ENCODE measurements around the gene NRDC. TPM values are rescaled to one million over a fixed set of nuclear protein-coding genes. Genes with fewer than 3 reads are reported as not detected.

Gene NRDC
- total and polyA plus RNA-seq, 2 of the 8 experiments (the other 6 are each of a cell fraction or from before 2014, with no cell fraction given) = 70.2 to 182 TPM

DNA sequence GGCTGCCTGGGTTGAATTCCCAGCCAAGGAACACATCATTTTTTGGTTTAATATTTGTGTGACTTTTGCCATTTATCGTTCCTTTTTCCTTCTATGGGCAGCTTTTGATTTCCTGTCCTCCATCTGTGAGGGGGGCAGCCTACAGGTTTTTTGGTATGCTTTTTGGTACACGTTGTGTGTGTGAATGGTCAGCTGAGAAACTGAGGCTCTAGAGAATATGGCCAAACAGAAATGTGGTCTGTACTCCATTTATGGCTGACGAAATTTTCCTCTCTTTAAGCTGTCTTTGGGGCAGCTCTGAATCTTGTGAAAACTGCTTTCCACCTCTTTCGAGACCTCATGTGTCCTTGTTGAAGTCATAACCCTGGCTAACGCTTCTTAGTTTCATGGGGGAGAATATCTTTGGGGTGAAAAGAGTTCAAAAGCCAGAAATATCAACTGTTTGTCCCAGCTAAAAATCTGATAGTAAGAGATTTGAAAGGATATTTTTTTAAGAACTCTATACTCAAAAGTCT, 26.6 kb downstream of the NRDC start:
- Histone ChIP-seq H2BK20ac (ENCODE audit: low read length) (no peak overlapping the region), H3K79me2 (ENCODE audit: control insufficient read depth in 1 of 2, insufficient read depth in 2 of 2, low read length in 2 of 2) (peaks cover 0 to 27% of the 10 kb centered on the region in 2 experiments; a peak in 3 of 4 replicates), H3K9ac (replicated peaks in 1 of 4; ENCODE audit: extremely low read depth in 1 of 4, low read depth in 3 of 4, low read length in 3 of 4) (no peak overlapping the region), H3K18ac (ENCODE audit: extremely low read depth, low read length) (no peak overlapping the region), H4K91ac (replicated peaks; ENCODE audit: insufficient read length, low read length) (no peak overlapping the region), H2BK15ac (ENCODE audit: low read length) (no peak overlapping the region), H3K27ac (ENCODE audit: low read depth, low read length) (no peak overlapping the region), H3K9me3 (ENCODE audit: insufficient read depth in 2 of 2, low read depth in 1 of 2, low read length in 1 of 2) (peaks cover 0 to 8% of the 10 kb centered on the region in 2 experiments; a peak in 1 of 4 replicates), H3K4ac (replicated peaks; ENCODE audit: insufficient read length, low read depth, low read length) (no peak overlapping the region), H4K8ac (ENCODE audit: extremely low read depth, insufficient read depth, low read length) (no peak overlapping the region), H3K27me3 (replicated peaks in 1 of 4; ENCODE audit: control insufficient read depth in 3 of 4, extremely low read depth in 1 of 4, insufficient read depth in 3 of 4, low read length in 3 of 4) (no peaks in the 10 kb centered on the region), H3K4me2 (ENCODE audit: insufficient read depth in 1 of 2, low read depth in 2 of 2, low read length in 2 of 2) (no peak overlapping the region), H3K23me2 (ENCODE audit: low read depth, low read length) (no peaks in the 10 kb centered on the region), H2BK5ac (ENCODE audit: low read depth, low read length) (no peak overlapping the region), H2BK120ac (replicated peaks; ENCODE audit: low read depth, low read length) (no peak overlapping the region), H3K4me1 (replicated peaks in 1 of 4; ENCODE audit: control insufficient read depth in 3 of 4, insufficient read depth in 4 of 4, low read length in 3 of 4) (no peaks in the 10 kb centered on the region), H3K14ac (ENCODE audit: insufficient read length) (no peak overlapping the region), H2AFZ (ENCODE audit: low read length) (no peak overlapping the region), H4K20me1 (replicated peaks in 1 of 2; ENCODE audit: control insufficient read depth in 1 of 2, insufficient read depth in 2 of 2, low read length in 2 of 2) (no peaks in the 10 kb centered on the region), H2BK12ac (ENCODE audit: low read depth, low read length) (no peak overlapping the region), H4K5ac (ENCODE audit: insufficient read length, low read depth, low read length) (no peak overlapping the region), H3K36me3 (ENCODE audit: control insufficient read depth in 2 of 4, insufficient read depth in 4 of 4, low read length in 3 of 4) (peaks cover 0 to 14% (median 0%) of the 10 kb centered on the region in 4 experiments; a peak in 2 of 8 replicates), H3K23ac (ENCODE audit: insufficient read length) (no peak overlapping the region), H3K79me1 (ENCODE audit: low read depth, low read length) (peaks cover 2% of the 10 kb centered on the region; the same call in 1 of the 2 replicates), H3K4me3 (ENCODE audit: extremely low read depth in 1 of 4, insufficient read depth in 2 of 4, low read depth in 3 of 4, low read length in 4 of 4) (no peak overlapping the region), H2AK5ac (ENCODE audit: low read depth, low read length) (no peak overlapping the region), H3K56ac (replicated peaks; ENCODE audit: insufficient read length, low read depth, low read length) (no peak overlapping the region)
- WGBS, 2 experiments (ENCODE audit: extremely low coverage in 1 of 2, insufficient coverage in 1 of 2, insufficient read length in 1 of 2, insufficient replicate concordance in 2 of 2, low coverage in 1 of 2, low lambda C conversion rate in 2 of 2, missing lambda C conversion rate in 1 of 2) = 80% methylated on average over 5 of the region's 5 CpGs; no CpG with 5 or more reads in 1 of the 2 experiments
- POLR2A ChIA-PET (ENCODE audit: partially characterized antibody) = interaction anchor here (1.1 to 1.7 kb wide), 2 partner anchors 16 to 20 kb away, joined by 3 to 5 read pairs; no protein-coding TSS in a partner anchor
- DNase-seq (ENCODE audit: low read depth in 1 of 2, low spot score in 2 of 2) = no peak
- FAIRE-seq = no peak
- TF ChIP-seq EP300 (IDR thresholded peaks at IDR 0.05; ENCODE audit: borderline replicate concordance in 1 of 2, low read depth in 2 of 2, low read length in 2 of 2) (no peak), SAP30 (IDR thresholded peaks at IDR 0.05; ENCODE audit: insufficient read depth, insufficient replicate concordance, low read length) (no peak), GTF2F1 (IDR thresholded peaks at IDR 0.05; ENCODE audit: borderline replicate concordance, low read depth, low read length) (no peak), KDM5A (IDR thresholded peaks at IDR 0.05; ENCODE audit: low read length) (no peak), POLR2A (IDR thresholded peaks at IDR 0.05; ENCODE audit: control extremely low read depth in 1 of 2, low read depth in 2 of 2, low read length in 2 of 2) (no peak), SIRT6 (IDR thresholded peaks at IDR 0.05; ENCODE audit: low read length) (no peak), POLR2AphosphoS5 (IDR thresholded peaks at IDR 0.05; ENCODE audit: low read depth, low read length) (no peak), EZH2 (IDR thresholded peaks at IDR 0.05; ENCODE audit: low read depth, low read length, severe bottlenecking) (no peak), TAF1 (IDR thresholded peaks at IDR 0.05; ENCODE audit: low read depth, low read length) (no peak), CHD2 (IDR thresholded peaks at IDR 0.05; ENCODE audit: low read length) (no peak)
- TF ChIP-seq, protein P1, sequence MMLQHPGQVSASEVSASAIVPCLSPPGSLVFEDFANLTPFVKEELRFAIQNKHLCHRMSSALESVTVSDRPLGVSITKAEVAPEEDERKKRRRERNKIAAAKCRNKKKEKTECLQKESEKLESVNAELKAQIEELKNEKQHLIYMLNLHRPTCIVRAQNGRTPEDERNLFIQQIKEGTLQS (IDR thresholded peaks at IDR 0.05; ENCODE audit: insufficient read depth, low read depth, low read length) = no peak
- CTCF ChIA-PET (ENCODE audit: partially characterized antibody) = interaction anchor here (0.6 to 0.9 kb wide), 4 partner anchors 10 to 46 kb away, joined by 3 to 5 read pairs (median 3); no protein-coding TSS in a partner anchor

Data from H1 (cell line).